Lower lobe of right lung (tissue), 2 donors: Measurements from ENCODE around the gene BFSP1. TPM values are rescaled to one million over a fixed set of nuclear protein-coding genes. Genes with fewer than 3 reads are reported as not detected.

Experiments
- ATAC-seq, 2 donors: fragments of 200-7000 bp; cut with Tn5 transposase; one replicate each; pipeline ENCODE4 v1.9.1; 2020 to 2022; ENCODE audit warnings: mild to moderate bottlenecking in 2 of 2, moderate library complexity in 2 of 2
- DNase-seq: peaks from one replicate; pipeline ENCODE4 v3.0.0-alpha.2; 2020
- H3K27ac ChIP-seq: fragments of 200-600 bp; one replicate; pipeline ENCODE4 v1.8.0; 2022
- H3K27me3 ChIP-seq: fragments of 200-600 bp; one replicate; pipeline ENCODE4 v1.8.0; 2022; ENCODE audit warnings: low read depth
- H3K36me3 ChIP-seq: fragments of 200-600 bp; one replicate; pipeline ENCODE4 v1.8.0; 2022; ENCODE audit warnings: mild to moderate bottlenecking
- H3K4me1 ChIP-seq: fragments of 200-600 bp; one replicate; pipeline ENCODE4 v1.8.0; 2022
- H3K4me3 ChIP-seq: fragments of 200-600 bp; one replicate; pipeline ENCODE4 v1.8.0; 2022; ENCODE audit warnings: mild to moderate bottlenecking
- H3K9me3 ChIP-seq: fragments of 200-600 bp; one replicate; pipeline ENCODE4 v1.8.0; 2022
- intact Hi-C: fragments of 100-400 bp; cut with DNase I; formaldehyde crosslinking; loops from one replicate; pipeline ENCODE4 v1.11.0; 2022
- total RNA-seq: library from RNA; stranded (reverse); fragmentation: NEBNext Ultra II Directional; extraction: Animal tissue kit (Norgen Biotek cat#: 25700); gene quantifications from one replicate; pipeline ENCODE4 v1.2.1, GENCODE V29; 2021
- TF ChIP-seq, protein P1 (sequence below): fragments of 200-600 bp; IDR thresholded peaks from one replicate; pipeline ENCODE4 v1.8.0; 2022; ENCODE audit warnings: antibody characterized with exemption, mild to moderate bottlenecking
- donor health status: DM: no; HTN: yes; CAD: no; lungs with severe emphysema.

Gene BFSP1
- total RNA-seq, 1 donor from 2014 or later = 2.4 TPM

DNA sequence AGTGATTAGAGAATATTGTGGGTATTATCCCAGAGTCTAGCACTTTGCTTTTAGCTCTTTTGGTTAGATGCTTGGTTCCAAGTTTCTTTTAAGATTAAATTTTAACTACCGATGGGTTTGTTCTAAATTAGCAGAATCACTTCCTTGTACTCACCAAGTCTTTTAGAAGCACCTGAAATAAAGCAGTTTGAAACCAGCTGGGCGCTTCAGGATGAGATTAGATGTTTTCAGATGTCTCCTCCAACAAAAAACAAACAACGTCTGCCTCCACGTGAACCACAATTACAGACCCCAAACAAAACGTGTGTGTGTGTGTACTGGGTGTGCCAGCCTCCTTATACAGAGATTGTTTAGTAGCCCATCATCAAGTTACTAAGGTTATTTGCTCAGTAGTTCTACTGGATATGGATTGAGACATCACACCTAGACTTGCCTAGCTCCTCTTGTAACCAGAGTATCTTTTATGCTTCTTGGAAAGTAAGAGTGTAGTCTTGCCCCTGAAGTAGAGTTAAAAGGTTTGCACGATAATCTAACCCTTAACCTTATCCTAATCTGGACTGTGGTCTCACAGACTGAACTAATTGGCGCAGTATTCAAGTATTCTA lies 41.0 kb upstream of the BFSP1 start:
- peaks cover 72% of the 10 kb centered on the region for H3K4me1 ChIP-seq
- intact Hi-C loops = no loop called here
- no peak for DNase-seq
- H3K36me3 ChIP-seq = peaks cover 6% of the 10 kb centered on the region
- TF ChIP-seq, protein P1, sequence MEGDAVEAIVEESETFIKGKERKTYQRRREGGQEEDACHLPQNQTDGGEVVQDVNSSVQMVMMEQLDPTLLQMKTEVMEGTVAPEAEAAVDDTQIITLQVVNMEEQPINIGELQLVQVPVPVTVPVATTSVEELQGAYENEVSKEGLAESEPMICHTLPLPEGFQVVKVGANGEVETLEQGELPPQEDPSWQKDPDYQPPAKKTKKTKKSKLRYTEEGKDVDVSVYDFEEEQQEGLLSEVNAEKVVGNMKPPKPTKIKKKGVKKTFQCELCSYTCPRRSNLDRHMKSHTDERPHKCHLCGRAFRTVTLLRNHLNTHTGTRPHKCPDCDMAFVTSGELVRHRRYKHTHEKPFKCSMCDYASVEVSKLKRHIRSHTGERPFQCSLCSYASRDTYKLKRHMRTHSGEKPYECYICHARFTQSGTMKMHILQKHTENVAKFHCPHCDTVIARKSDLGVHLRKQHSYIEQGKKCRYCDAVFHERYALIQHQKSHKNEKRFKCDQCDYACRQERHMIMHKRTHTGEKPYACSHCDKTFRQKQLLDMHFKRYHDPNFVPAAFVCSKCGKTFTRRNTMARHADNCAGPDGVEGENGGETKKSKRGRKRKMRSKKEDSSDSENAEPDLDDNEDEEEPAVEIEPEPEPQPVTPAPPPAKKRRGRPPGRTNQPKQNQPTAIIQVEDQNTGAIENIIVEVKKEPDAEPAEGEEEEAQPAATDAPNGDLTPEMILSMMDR = no peak
- ATAC-seq = no peak
- no peaks in the 10 kb centered on the region for H3K9me3 ChIP-seq
- peak overlapping the region; percentile 100 for H3K27ac ChIP-seq
- peak overlapping the region; percentile 97 for H3K4me3 ChIP-seq
- H3K27me3 ChIP-seq = no peaks in the 10 kb centered on the region

DNA sequence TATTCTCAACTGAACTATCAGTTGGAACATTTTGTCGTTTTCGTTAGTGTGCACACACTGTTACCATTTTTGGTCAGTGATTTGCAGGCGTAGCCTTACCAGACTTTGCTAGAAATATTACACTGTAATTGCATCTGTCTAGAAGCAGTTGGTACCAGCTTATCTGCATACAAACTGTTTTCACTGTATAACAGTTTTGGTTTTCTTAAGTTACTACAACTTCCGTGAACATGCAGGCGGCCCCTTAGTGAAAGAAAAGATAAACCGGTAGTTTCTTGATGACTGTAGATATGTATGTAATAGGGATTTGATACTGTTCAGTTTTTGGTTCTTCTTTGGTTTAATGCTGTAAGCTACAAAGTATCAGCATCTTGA lies 40.0 kb upstream of the BFSP1 start:
- intact Hi-C loops = no loop called here
- H3K36me3 ChIP-seq = peaks cover 6% of the 10 kb centered on the region
- DNase-seq (no peak), ATAC-seq (no peak)
- peaks cover 62% of the 10 kb centered on the region for H3K4me1 ChIP-seq
- peak overlapping the region; percentile 100 for H3K27ac ChIP-seq
- no peaks in the 10 kb centered on the region for H3K27me3 ChIP-seq
- H3K4me3 ChIP-seq = peak overlapping the region; percentile 97
- H3K9me3 ChIP-seq = no peaks in the 10 kb centered on the region
- TF ChIP-seq, protein P1 = no peak

DNA sequence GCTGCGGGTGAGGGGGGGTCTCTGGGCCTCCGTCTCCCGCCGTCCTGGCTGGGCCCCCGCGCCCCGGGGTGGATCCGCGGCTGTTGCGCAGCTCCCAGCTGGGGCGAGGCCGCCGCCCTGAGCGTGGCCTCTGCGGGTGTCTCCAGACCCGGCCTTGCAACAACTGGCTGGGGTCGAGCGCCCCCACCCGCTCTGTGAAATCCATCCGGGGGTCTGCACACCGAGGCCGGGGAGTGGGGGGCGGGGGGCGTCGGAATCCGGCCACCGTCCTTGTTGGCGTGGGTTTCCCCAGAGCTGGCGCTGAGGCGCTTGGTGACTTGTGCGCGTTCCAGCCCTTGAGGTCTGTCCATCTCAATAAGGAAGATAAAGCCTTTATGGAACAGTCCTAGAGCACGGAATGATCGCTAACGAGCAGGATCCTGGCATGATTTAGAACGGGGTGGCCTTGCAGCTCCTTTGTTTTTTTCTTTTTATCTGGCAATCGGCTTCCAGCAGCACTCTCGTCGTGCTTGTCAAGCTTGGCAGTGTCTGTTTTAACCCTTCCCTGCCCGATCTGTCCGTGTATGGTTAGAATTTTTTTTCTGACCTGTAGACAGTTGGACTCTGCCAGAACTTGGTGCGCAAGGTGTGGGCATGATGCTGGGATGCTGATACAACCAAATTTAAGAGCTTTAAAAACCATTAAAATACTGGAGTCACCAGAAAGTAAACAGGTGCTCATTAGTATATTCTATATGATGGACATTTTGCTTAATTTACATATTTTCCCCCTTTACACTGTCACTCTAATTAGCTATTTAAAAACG lies 39.4 kb upstream of the BFSP1 start:
- Histone ChIP-seq H3K36me3 (peaks cover 6% of the 10 kb centered on the region), H3K4me3 (peak overlapping the region; percentile 97), H3K27me3 (no peaks in the 10 kb centered on the region), H3K4me1 (peaks cover 56% of the 10 kb centered on the region), H3K9me3 (no peaks in the 10 kb centered on the region), H3K27ac (peak overlapping the region; percentile 100)
- ATAC-seq (peak; percentile 49), DNase-seq (peak; percentile 62)
- TF ChIP-seq, protein P1 = no peak
- intact Hi-C loops = no loop called here

DNA sequence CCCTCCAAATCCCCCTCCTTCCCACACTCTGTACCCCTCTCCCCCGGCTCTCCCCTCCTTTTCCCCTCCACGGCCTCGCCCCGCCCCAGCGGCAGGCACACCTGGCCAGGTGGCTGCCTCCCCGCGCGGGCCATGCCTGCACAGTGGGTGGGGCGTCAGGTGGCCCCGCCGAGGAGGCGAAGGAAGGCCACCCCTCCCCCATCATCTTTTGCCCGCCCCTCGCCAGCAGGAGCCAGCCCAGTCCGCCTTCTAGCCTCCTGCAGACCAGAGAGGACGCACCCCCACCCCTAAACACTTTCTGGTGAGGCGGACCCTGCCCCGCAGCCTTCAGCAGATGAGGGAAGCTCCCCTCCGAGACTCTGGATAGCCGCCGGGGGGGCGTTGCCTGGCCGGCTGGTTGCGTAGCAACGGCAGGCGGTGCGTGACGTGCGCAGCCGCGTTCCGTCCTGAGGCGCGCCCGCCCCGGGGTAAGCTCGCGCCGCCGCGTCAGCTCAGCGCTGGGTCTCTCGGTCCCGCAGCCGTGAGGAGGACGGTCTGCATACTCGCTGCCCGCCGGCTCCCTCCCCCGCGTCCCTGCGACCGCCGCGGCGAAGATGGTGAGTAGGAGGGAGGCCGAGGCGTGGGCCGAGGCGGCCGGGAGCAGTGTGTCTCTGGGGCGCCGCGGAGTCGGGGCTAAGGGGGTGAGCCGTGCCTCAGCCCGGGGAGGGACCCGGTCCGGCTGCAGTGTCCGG lies 38.6 kb upstream of the BFSP1 start, which contains the start of gene DSTN:
Gene DSTN, plus strand, starts transcription at position 460 of the 731 bp plus-strand sequence. Its CDS starts 134 bp downstream, at position 594.
- Histone ChIP-seq H3K27ac (peak within 1 kb of the TSS; percentile 100), H3K27me3 (no peaks in the 10 kb centered on the region), H3K4me1 (peaks cover 53% of the 10 kb centered on the region), H3K9me3 (no peaks in the 10 kb centered on the region), H3K4me3 (peak within 1 kb of the TSS; percentile 97), H3K36me3 (peaks cover 6% of the 10 kb centered on the region)
- intact Hi-C loops = no loop called here
- DNase-seq (peak; percentile 95), ATAC-seq (peak; percentile 93 to 95)
- TF ChIP-seq, protein P1 = no peak

DNA sequence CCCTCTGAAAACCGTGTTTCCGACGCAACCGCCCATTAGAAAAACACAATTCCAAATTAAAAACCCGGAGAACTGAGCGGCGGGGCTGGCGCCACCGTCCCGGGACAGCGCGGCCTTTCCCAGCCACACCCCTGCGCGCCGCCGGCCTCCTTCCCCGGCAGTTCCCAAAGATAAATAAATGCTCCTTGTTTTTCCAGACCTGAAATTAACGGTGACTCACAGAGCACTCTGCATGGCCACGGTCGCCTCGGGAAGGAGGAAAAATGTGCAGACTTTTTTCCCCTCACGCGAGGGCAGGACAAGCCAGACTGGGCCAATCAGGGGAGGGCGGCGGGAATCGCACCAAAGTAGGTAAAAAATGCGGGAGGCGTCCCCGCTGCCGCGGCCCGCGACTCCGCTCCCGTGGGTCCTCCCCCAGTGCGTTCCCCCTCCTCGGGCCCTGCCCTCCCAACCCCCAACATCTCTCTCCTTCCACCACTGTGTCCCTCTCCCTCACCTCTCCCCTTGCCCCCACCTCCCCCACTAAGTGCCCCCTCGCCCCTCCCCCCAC lies 37.9 kb upstream of the BFSP1 start:
- no peaks in the 10 kb centered on the region for H3K9me3 ChIP-seq
- TF ChIP-seq, protein P1 = no peak
- DNase-seq (peak; percentile 87), ATAC-seq (peak; percentile 82 to 85)
- peaks cover 47% of the 10 kb centered on the region for H3K4me1 ChIP-seq
- H3K36me3 ChIP-seq = peaks cover 4% of the 10 kb centered on the region
- H3K27ac ChIP-seq = peak overlapping the region; percentile 100
- peak overlapping the region; percentile 97 for H3K4me3 ChIP-seq
- intact Hi-C loops = no loop called here
- no peaks in the 10 kb centered on the region for H3K27me3 ChIP-seq
